Stomach smooth muscle (tissue), 2 donors: Measurements from ENCODE around the gene FGD4.

Experiments used
- H3K27ac ChIP-seq: one replicate; pipeline ENCODE4 v1.7.0; 2013; ENCODE audit warnings: mild to moderate bottlenecking, low read length, inconsistent platforms
- H3K27me3 ChIP-seq, 2 donors: one replicate each; pipeline ENCODE4 v1.7.0; 2013; ENCODE audit warnings: low read length in 2 of 2; ENCODE audit not compliant: insufficient read depth in 2 of 2, control insufficient read depth in 1 of 2
- H3K36me3 ChIP-seq, 2 donors: one replicate each; pipeline ENCODE4 v1.7.0; 2013; ENCODE audit warnings: low read length in 2 of 2; ENCODE audit not compliant: control insufficient read depth in 2 of 2, insufficient read depth in 2 of 2
- H3K4me1 ChIP-seq: one replicate; pipeline ENCODE4 v1.7.0; 2013; ENCODE audit warnings: low read length; ENCODE audit not compliant: control insufficient read depth, insufficient read depth
- H3K4me3 ChIP-seq, 2 donors: one replicate each; pipeline ENCODE4 v1.7.0; 2013; ENCODE audit warnings: low read length in 2 of 2
- H3K9ac ChIP-seq, 2 donors: one replicate each; pipeline ENCODE4 v1.7.0; 2013; ENCODE audit warnings: low read length in 2 of 2, mild to moderate bottlenecking in 1 of 2
- H3K9me3 ChIP-seq, 2 donors: one replicate each; pipeline ENCODE4 v1.7.0; 2013; ENCODE audit warnings: low read length in 2 of 2; ENCODE audit not compliant: control insufficient read depth in 2 of 2
- donor health status: healthy.
- donor health status: Pancreatic carcinoma.

The FGD4 gene

DNA sequence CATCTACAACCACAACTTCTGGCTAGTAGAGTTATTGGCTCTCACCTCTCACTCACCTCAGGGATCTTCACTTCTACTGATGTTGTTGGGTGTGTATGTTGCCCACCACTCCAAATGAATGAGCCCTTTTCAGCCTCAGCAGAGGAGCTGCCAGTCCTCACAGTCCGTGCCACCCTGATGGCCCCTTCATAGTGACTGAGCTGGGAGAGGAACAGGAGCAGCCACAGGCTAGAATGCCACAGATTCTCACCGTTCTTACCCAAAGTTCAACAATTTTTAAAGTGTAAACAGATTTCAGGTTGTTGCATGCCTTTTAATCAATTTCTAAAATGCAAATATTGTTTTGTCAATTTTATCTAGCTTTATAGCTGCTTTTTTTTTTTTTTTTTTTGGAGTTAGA is 205.2 kb downstream of the FGD4 start:
- H3K9ac ChIP-seq: no peak overlapping the region
- H3K27ac ChIP-seq: peak overlapping the region; percentile 25
- no peaks in the 10 kb centered on the region for H3K9me3 ChIP-seq
- no peaks in the 10 kb centered on the region for H3K27me3 ChIP-seq
- H3K4me3 ChIP-seq: no peak overlapping the region
- peaks cover 5 to 20% of the 10 kb centered on the region in 2 donors for H3K36me3 ChIP-seq
- peaks cover 4% of the 10 kb centered on the region for H3K4me1 ChIP-seq

DNA sequence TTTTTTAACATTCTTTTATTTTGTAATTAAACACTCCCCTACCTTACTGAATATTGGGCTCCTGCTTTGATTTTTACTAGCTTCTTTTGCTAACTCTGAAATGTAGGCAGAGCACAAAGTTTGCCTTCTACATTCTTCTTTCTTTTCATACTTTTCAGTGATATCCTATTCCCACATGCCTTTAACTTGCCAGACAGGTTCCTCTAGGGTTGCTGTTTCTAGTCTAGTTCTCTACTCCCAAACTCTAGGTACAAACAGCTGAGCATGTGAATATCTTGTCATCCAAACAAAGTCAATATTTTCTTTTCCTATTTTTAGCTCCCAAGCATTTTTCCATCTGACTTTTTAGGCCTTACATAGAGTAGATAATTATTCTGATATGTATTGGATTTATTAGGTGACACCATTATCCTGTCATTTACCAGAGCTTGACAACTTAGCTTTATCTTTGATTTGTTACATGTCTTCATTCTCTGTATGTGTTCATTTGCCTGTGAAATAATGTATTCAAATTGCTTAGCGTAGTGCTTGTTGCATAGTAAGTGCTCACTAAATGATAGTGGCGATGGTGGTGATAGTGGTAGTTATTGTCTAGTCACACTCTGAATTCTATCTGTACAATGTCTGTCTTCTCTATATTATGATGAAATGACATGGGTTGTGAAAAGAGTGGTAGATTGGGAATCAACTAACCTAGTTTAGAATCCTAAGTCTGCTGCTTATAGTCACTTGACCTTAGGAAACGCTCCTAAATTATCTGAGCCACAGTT is 206.2 kb downstream of the FGD4 start:
- peaks cover 4% of the 10 kb centered on the region for H3K4me1 ChIP-seq
- peaks cover 2 to 21% of the 10 kb centered on the region in 2 donors for H3K36me3 ChIP-seq
- H3K9me3 ChIP-seq: no peaks in the 10 kb centered on the region
- no peak overlapping the region for H3K4me3 ChIP-seq
- H3K9ac ChIP-seq: no peak overlapping the region
- no peak overlapping the region for H3K27ac ChIP-seq
- no peaks in the 10 kb centered on the region for H3K27me3 ChIP-seq

DNA sequence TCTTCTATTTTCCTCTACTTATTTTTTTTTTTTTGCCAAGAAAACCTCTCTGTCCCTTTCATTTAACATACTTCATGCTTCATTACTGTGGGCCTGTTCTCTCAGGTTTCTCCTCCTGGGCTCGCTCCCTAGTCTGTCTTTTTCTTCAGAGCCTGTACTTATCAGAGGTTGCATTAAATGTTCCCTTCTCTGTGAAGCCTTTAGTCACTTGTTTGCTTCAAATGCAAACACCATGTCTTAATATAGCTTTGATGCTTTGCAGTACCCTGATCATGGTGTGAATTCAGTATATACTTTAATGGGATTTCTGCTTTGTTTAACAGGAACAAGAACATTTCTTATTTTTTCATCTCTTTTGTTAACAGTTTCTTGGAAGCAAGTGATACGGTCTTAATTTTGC is 207.1 kb downstream of the FGD4 start:
- no peaks in the 10 kb centered on the region for H3K27me3 ChIP-seq
- H3K4me3 ChIP-seq: no peak overlapping the region
- peaks cover 4% of the 10 kb centered on the region for H3K4me1 ChIP-seq
- H3K36me3 ChIP-seq: peaks cover 4 to 14% of the 10 kb centered on the region in 2 donors
- H3K9me3 ChIP-seq: no peaks in the 10 kb centered on the region
- no peak overlapping the region for H3K27ac ChIP-seq
- H3K9ac ChIP-seq: no peak overlapping the region

DNA sequence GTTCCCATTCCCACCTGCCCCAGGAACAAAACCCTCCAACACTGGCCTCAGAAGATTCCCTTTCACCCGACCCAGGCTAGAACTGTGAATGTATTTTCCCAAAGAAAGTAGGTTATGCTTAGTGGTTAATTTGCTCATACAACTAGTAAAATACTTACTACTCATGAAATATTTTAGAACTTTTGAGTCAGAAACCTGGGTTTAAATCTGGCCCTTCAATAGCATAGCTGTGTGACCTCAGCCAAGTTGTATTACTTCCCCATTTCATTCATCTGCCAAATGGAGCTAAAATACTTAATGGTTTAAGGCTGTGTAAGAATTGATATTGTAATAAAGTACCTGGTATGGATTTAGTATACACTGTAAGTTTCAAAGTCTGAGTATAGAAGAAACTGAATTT is 210.6 kb downstream of the FGD4 start:
- H3K4me1 ChIP-seq: peaks cover 4% of the 10 kb centered on the region
- no peaks in the 10 kb centered on the region for H3K9me3 ChIP-seq
- H3K9ac ChIP-seq: no peak overlapping the region
- H3K4me3 ChIP-seq: no peak overlapping the region
- H3K27me3 ChIP-seq: no peaks in the 10 kb centered on the region
- no peak overlapping the region for H3K27ac ChIP-seq
- H3K36me3 ChIP-seq: peaks cover 17 to 24% of the 10 kb centered on the region in 2 donors

DNA sequence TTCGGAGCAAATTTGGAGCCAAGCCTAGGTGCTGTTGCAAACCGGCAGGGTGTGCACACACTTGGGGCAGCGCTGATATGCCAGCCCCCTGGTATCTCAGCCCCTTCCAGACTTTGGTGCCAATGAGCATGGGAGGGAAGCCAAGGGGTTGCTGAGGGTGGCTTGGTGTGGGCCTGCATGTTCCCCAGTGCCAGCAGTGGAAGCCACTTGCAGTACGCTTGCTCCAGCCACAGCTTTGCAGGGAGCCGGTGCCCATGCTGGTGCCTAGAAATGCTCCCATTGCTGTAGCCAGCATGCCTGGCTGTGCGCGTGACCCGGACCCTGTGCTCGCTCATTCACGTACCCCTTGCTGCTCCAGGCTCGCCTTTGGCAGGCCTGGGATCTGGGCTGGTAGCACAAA is 212.6 kb downstream of the FGD4 start:
- peaks cover 17 to 24% of the 10 kb centered on the region in 2 donors for H3K36me3 ChIP-seq
- H3K4me3 ChIP-seq: no peak overlapping the region
- no peaks in the 10 kb centered on the region for H3K9me3 ChIP-seq
- H3K4me1 ChIP-seq: peaks cover 9% of the 10 kb centered on the region
- no peak overlapping the region for H3K9ac ChIP-seq
- H3K27ac ChIP-seq: no peak overlapping the region
- no peaks in the 10 kb centered on the region for H3K27me3 ChIP-seq

DNA sequence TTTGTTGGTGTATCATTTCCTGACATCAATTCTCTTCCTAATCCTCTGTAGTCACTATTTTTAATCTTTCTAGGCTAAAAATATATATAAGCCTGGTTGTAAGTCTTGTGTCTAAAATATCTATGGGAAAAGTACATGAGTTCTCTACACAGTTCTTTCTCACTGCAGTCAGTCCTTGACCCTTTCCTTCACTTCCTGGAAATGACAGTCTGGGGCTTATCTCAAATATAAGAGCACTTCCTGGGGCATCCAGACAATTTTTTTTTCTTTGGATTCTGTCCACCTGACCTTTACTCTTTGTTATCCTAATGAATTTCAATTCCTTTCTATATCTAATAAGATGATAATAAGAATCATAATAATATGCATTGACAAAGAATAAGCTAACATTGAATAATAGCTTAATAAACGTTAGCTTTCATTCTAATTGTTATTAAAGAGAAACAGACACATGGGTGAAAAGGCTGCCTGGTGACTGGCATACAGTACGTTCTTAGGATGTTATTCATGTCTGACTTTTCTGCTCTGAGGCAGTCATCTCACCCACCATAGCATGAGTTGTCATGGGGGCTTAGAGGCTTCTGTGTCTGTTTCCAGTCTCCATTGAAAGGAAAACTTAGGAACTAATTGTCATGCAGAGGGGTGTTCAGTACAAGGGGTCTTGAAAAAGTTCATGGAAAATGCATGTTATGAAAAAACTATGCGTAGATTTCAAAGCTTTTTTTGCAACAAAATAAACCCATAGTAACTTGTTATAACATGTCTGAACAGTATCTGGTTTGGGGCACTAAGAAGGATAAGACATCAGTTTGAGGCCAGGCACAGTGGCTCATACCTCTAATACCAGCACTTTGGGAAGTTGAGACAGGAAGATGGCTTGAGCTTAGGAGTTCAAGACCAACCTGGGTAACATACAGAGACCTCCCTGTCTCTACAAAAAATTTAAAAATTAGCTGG is 213.6 kb downstream of the FGD4 start:
- no peak overlapping the region for H3K27ac ChIP-seq
- peaks cover 18 to 24% of the 10 kb centered on the region in 2 donors for H3K36me3 ChIP-seq
- H3K9ac ChIP-seq: no peak overlapping the region
- no peak overlapping the region for H3K4me3 ChIP-seq
- no peaks in the 10 kb centered on the region for H3K27me3 ChIP-seq
- no peaks in the 10 kb centered on the region for H3K9me3 ChIP-seq
- H3K4me1 ChIP-seq: peaks cover 5% of the 10 kb centered on the region

DNA sequence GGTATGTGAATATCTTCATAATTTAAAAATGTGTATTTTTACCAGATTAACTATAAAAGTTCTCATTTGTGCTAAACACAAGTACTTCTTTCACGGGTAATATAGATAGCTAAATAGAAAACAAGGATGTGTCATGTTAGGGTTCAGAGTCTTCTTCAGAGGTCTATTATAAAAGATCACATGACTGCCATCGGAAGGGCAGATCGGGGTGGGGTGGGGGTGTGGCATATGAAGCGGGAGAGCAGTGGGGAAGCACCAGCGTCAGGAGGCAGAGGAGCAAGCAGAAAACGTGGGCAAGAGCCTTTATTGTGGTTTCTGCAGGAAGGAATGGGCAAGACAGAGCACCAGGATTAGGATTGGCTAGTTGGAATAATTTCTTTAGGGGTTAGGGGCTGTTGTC is 216.1 kb downstream of the FGD4 start:
- Histone ChIP-seq H3K9ac (no peak overlapping the region), H3K27ac (peak overlapping the region; percentile 37), H3K36me3 (peaks cover 17 to 27% of the 10 kb centered on the region in 2 donors), H3K4me1 (peaks cover 5% of the 10 kb centered on the region), H3K9me3 (no peaks in the 10 kb centered on the region), H3K27me3 (no peaks in the 10 kb centered on the region), H3K4me3 (no peak overlapping the region)

DNA sequence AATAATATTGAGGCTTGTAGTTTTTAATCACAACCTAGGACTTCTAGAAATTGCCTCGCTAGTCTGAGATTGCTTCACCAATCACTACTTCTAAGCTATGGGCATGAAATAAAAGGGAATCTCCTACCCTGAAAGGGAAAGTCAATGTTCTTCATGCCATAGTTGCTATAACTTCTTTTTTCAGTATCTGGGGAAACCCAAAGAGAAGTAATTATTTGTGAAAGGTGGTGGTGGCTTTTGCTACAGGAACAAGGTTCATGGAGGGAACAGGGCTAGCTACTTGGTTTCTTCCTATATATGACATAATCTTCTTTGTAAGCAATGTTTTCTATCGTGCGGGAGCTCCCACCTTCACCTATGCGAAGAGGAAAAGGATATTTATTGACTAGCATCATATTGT is 218.2 kb downstream of the FGD4 start:
- no peaks in the 10 kb centered on the region for H3K9me3 ChIP-seq
- H3K27me3 ChIP-seq: no peaks in the 10 kb centered on the region
- no peak overlapping the region for H3K9ac ChIP-seq
- peaks cover 5% of the 10 kb centered on the region for H3K4me1 ChIP-seq
- peaks cover 17 to 19% of the 10 kb centered on the region in 2 donors for H3K36me3 ChIP-seq
- H3K27ac ChIP-seq: no peak overlapping the region
- no peak overlapping the region for H3K4me3 ChIP-seq

DNA sequence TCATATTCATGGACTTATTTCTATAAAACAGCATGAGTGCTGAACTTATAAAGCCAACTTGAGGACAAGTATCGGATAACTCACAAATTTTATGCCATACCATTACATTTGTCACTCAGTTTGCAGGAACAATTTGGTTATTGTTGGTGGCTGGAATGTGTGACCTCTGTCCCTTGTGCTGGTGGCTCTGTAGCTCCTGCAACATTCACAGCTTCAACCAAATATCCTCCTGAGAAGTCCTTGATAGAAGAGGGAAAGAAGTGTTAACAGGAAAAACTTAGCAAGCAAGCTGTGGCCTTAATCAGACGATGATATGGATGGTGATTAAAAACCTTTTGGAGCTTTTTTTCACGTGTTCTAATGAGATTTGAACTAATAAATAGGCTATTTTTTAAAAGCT is 218.8 kb downstream of the FGD4 start:
- no peak overlapping the region for H3K4me3 ChIP-seq

DNA sequence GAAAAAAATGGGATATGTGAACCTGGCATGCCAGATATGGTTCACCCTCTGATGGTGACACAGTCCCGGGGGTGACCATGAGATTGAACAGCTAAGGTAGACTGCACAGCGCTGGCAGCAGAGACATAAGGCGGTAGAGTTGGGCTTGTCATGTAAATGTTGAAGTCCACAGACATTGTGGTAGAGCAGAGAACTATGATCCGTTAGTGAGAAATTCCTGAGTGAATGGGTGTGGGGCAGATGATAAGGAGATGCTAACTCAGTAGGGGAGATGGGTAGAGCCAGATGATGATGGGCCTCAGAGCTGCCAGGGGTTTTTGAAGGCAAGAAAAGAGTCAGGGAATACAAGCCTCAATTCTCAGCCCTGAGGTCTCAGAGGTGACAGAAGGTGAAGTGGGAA is 228.6 kb downstream of the FGD4 start:
- H3K4me3 ChIP-seq: no peak overlapping the region
- no peak overlapping the region for H3K27ac ChIP-seq
- no peaks in the 10 kb centered on the region for H3K9me3 ChIP-seq
- no peaks in the 10 kb centered on the region for H3K4me1 ChIP-seq
- no peaks in the 10 kb centered on the region for H3K27me3 ChIP-seq
- H3K9ac ChIP-seq: no peak overlapping the region
- peaks cover 23 to 38% of the 10 kb centered on the region in 2 donors for H3K36me3 ChIP-seq

More for the DNA sequence above, 218.8 kb downstream of the FGD4 start:
- Histone ChIP-seq H3K4me1 (peaks cover 5% of the 10 kb centered on the region), H3K36me3 (peaks cover 13 to 19% of the 10 kb centered on the region in 2 donors), H3K9me3 (no peaks in the 10 kb centered on the region), H3K27me3 (no peaks in the 10 kb centered on the region), H3K27ac (no peak overlapping the region), H3K9ac (no peak overlapping the region)
